ENCODE data around the gene PLP2. TPM values are rescaled to one million over a fixed set of nuclear protein-coding genes. Genes with fewer than 3 reads are reported as not detected.
"Not testable (repeated sequence)": the region's sequence is repeated elsewhere in the genome, so short reads cannot be mapped to it uniquely, and the experiment has no call there.

Gene PLP2
- total RNA-seq, 1 donor from 2014 or later: 84.9 TPM

- intact Hi-C loops (cut with DNase I): no loop called here
- no peak for DNase-seq (ENCODE audit: low spot score)
Measured at GRCh38 chrX:49161632-49162031, 10.1 kb upstream of the PLP2 start.

- DNase-seq (ENCODE audit: low spot score): no peak
- intact Hi-C loops (cut with DNase I): no loop called here
Measured at GRCh38 chrX:49162620-49163019, 9.1 kb upstream of the PLP2 start, which contains the start of gene MAGIX. TSS of gene MAGIX (plus strand) at chrX:49162758. CDS start at chrX:49162890, 132 bp downstream.

- DNase-seq (ENCODE audit: low spot score): peak; percentile 93
- intact Hi-C loops (cut with DNase I): loop anchor here (2.0 kb wide), 1 partner anchor 21 kb away; no protein-coding TSS in a partner anchor
Measured at GRCh38 chrX:49163555-49164419, 7.9 kb upstream of the PLP2 start.

- no peak for DNase-seq (ENCODE audit: low spot score)
- intact Hi-C loops (cut with DNase I): loop anchor here (2.0 kb wide), 1 partner anchor 20 kb away; no protein-coding TSS in a partner anchor
Measured at GRCh38 chrX:49164589-49165360, 6.9 kb upstream of the PLP2 start.

- intact Hi-C loops (cut with DNase I): loop anchor here (2.0 kb wide), 1 partner anchor 19 kb away; no protein-coding TSS in a partner anchor
- DNase-seq (ENCODE audit: low spot score): peak; percentile 91
Measured at GRCh38 chrX:49165901-49166881, 5.5 kb upstream of the PLP2 start.

- peak; percentile 92 for DNase-seq (ENCODE audit: low spot score)
- intact Hi-C loops (cut with DNase I): no loop called here
Measured at GRCh38 chrX:49166914-49167739, 4.6 kb upstream of the PLP2 start.

GRCh38 chrX:49167740-49168108, 4.0 kb upstream of the PLP2 start:
- intact Hi-C loops (cut with DNase I): no loop called here
- DNase-seq (ENCODE audit: low spot score): no peak

- intact Hi-C loops (cut with DNase I): no loop called here
- peak; percentile 91 for DNase-seq (ENCODE audit: low spot score)
Measured at GRCh38 chrX:49172280-49172780, 632 bp downstream of the PLP2 start.

- intact Hi-C loops (cut with DNase I): not testable (repeated sequence)
Measured at GRCh38 chrX:49173544-49173943, 1.8 kb downstream of the PLP2 start.

GRCh38 chrX:49174723-49175122, 3.0 kb downstream of the PLP2 start:
- no peak for DNase-seq (ENCODE audit: low spot score)
- intact Hi-C loops (cut with DNase I): no loop called here

More at GRCh38 chrX:49173544-49173943, 1.8 kb downstream of the PLP2 start:
- DNase-seq (ENCODE audit: low spot score): not testable (repeated sequence)

- no peak for DNase-seq (ENCODE audit: low spot score)
- intact Hi-C loops (cut with DNase I): no loop called here
Measured at GRCh38 chrX:49175435-49176274, 4.0 kb downstream of the PLP2 start.

GRCh38 chrX:49176421-49177326, 5.0 kb downstream of the PLP2 start:
- DNase-seq (ENCODE audit: low spot score): no peak
- intact Hi-C loops (cut with DNase I): no loop called here

GRCh38 chrX:49177338-49177833, 5.7 kb downstream of the PLP2 start:
- intact Hi-C loops (cut with DNase I): no loop called here
- DNase-seq (ENCODE audit: low spot score): no peak

GRCh38 chrX:49177873-49178480, 6.3 kb downstream of the PLP2 start:
- no peak for DNase-seq (ENCODE audit: low spot score)
- intact Hi-C loops (cut with DNase I): no loop called here

GRCh38 chrX:49178537-49178936, 6.8 kb downstream of the PLP2 start:
- no peak for DNase-seq (ENCODE audit: low spot score)
- intact Hi-C loops (cut with DNase I): no loop called here

GRCh38 chrX:49179358-49179757, 7.7 kb downstream of the PLP2 start:
- intact Hi-C loops (cut with DNase I): no loop called here
- DNase-seq (ENCODE audit: low spot score): no peak
